VCaP (cell line): ENCODE data around the gene SKIL.
A peak's percentile ranks its signal among the peaks of the same experiment; 100 is the strongest.

ENCODE experiments used
- H3K27ac ChIP-seq: fragments of 450-650 bp; 2 replicates; pipeline ENCODE4 v1.5.1; 2017
- CTCF ChIP-seq: fragments of 450-650 bp; conservative IDR thresholded peaks from 2 replicates; pipeline ENCODE4 v1.5.1; 2017; ENCODE audit warnings: mild to moderate bottlenecking, moderate library complexity

SKIL gene

GRCh38 chr3:170360916-170361315 is 3.4 kb downstream of the SKIL start:
- H3K27ac ChIP-seq = no peak overlapping the region
- no peak for TF ChIP-seq CTCF

- no peak overlapping the region for H3K27ac ChIP-seq
- no peak for TF ChIP-seq CTCF
Measured at GRCh38 chr3:170361711-170362110, 4.2 kb downstream of the SKIL start.

- TF ChIP-seq CTCF = no peak
- no peak overlapping the region for H3K27ac ChIP-seq
Measured at GRCh38 chr3:170363471-170363994, 6.0 kb downstream of the SKIL start.

GRCh38 chr3:170364965-170365364 is 7.5 kb downstream of the SKIL start:
- H3K27ac ChIP-seq = no peak overlapping the region

GRCh38 chr3:170367797-170368196 is 10.3 kb downstream of the SKIL start:
- TF ChIP-seq CTCF = no peak

More at GRCh38 chr3:170364965-170365364, 7.5 kb downstream of the SKIL start:
- no peak for TF ChIP-seq CTCF

GRCh38 chr3:170368921-170369320 is 11.4 kb downstream of the SKIL start:
- TF ChIP-seq CTCF = peak; percentile 66
- H3K27ac ChIP-seq = no peak overlapping the region

More at GRCh38 chr3:170367797-170368196, 10.3 kb downstream of the SKIL start:
- H3K27ac ChIP-seq = no peak overlapping the region

GRCh38 chr3:170372190-170372879 is 14.8 kb downstream of the SKIL start:
- TF ChIP-seq CTCF = no peak
- H3K27ac ChIP-seq = no peak overlapping the region
